HG03159 (cell line): Measurements from ENCODE around the gene NTHL1.
A peak's percentile ranks its signal among the peaks of the same experiment; 100 is the strongest.

Experiments used
- ATAC-seq: cut with Tn5 transposase; IDR thresholded peaks from one replicate; pipeline ENCODE4 v1.9.1; 2021; ENCODE audit warnings: mild to moderate bottlenecking, moderate library complexity; ENCODE audit not compliant: unreplicated experiment

The NTHL1 gene

GRCh38 chr16:2047330-2048115, at the start of gene NTHL1, which contains the start of gene TSC2:
NTHL1 (minus strand) TSS chr16:2047834; CDS start chr16:2047823, 11 bp downstream.
TSC2 (plus strand) TSS chr16:2047985; CDS start chr16:2048616, 631 bp downstream.
- peak; percentile 87 for ATAC-seq

DNA sequence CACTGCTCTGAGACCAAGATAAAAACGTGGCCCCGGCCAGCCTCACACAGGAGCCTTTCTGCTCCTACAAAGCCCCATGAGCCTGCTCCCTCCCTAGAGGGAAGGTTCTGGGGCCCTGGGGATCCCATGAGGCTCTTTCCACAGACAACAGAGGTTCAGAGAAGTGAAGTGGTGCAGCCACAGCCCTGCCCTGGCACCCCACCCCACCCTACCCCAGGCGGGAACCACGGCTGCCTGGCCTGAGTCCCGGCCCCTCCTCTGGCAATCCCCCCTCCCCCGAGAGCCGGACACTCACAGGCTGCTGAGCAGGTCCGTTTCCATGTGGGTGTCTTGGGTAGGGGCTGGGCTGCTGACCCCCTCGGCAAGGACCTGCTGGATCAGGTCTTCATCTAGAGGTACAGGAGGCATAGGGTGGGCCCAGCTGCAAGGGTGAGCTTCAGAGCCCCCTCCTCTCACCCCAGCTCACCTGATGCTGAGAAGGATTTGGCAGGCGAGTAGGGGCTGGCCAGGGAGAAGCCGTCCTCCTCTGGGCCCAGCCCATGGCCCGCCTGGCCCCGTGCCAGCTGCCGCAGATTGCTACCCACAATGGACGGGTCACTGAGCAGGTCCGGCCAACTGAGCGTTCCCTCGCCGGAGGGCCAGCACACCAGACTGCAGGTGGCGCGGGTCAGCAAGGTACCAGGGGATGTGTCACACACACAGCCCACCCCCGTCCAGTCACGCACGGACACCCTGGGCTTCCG, 49.4 kb upstream of the NTHL1 start:
- ATAC-seq: no peak

- no peak for ATAC-seq
These were observed 48.4 kb upstream of the NTHL1 start for GRCh38 chr16:2095918-2096582.

DNA sequence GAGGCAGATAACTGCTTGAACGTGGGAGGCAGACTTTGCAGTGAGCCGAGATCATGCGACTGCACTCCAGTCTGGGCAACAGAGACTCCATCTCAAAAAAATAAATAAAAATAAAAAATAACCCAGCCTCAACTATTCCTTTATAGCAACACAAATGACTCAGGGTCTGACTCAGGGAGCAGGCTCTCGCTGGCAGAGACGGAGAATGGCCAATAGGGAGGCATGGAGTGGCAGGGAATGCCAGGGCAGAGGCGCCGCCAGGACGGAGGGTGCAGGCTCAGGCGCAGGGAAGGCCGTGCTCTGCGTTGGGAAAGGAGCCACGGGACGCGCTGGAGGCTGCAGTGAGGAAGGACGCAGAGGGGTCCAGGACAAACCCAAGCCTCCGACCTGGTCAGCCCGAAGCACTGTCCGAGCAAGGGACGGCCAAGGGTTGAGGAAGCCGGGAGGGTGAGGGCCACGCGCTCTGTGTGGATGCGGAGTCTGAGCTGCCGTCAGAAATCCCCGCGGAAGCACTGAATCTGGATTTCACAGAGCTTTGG, 47.8 kb upstream of the NTHL1 start:
- ATAC-seq: no peak

- no peak for ATAC-seq
These were observed 46.2 kb upstream of the NTHL1 start for GRCh38 chr16:2093793-2094192.

DNA sequence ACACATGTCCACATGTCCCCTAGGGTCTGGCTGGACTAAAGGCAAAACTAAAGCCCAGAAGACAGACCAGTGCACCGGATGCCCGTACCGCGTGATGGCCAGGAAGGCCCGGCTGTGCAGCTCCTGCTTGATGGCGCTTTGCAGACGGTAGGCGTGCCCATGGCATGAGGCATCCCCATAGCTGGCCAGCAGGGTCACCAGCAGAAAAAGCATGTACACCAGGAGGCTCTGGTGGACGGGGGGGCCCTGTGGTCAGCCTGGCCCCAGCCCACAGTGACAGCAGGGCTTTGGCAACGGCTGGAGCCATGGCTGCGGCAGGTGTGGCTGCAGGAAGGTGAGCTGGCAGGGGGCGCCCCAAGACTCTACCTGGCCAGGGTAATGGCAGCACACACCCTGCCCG, 45.2 kb upstream of the NTHL1 start:
- ATAC-seq: no peak

DNA sequence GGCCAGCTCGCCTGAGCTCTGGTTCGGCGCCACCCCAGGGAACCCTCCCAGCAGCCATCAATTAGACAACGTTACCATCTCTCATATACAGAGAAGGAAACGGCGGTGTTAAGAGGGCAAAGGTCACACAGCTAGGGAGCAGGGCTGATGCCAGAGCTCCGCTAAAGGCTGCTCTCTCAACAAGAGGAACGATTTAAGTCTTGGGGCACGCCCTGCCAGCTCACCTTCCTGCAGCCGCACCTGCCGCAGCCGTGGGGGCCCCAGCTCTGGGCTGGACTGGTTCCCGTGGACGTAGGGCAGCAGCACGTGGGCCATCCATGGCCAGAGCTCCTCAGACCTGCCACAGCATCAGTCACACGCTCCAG, 44.6 kb upstream of the NTHL1 start:
- ATAC-seq: no peak

DNA sequence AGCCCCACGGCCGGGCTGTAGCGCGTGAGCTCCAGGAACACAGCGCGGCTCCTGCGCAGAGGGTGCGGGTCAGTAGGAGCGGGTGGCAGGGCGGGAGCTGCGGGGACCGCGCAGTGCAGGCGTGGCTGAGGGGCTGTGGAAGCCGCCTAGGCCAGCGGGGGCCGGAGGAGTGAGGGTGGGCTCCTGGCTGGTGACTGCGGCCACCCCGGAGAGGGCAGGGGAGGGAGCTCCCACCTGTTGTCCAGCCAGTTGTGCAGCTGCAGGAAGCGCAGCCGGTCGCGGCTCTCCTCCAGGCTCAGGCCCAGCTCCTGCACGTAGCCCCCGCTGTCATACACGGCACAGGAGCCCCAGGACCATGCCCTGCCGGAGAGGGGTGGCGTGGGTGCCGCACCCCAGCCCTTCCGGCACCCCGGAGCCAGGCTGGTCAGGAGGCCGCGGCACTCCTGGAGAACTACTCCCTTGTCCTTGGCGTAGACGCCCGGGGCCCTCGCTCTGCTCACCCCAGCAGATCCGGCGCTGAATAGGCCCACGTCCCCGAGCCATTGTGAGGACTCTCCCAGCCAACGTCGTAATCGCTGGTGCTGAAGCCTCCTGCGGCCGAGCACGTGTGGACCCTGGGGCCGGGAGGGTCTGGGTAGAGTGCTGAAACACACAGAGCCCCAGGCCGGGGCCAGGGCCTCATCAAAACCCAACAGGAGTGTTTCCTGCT, 44.1 kb upstream of the NTHL1 start:
- no peak for ATAC-seq

GRCh38 chr16:2090777-2091546, 43.3 kb upstream of the NTHL1 start:
- ATAC-seq: no peak

DNA sequence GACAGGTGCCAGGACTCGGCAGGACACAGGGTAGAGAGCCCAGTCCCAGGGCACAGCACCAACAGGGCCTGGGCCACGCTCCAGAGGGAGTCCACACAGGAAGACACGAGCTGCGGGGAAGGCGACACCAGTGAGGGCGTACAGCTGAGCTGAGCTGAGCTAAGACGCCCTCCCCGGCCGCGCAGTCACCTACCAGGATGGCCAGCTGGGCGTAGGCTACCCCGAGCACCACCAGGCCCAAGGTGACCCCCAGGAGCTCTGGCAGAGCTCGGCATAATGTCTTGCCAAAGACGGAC, 42.8 kb upstream of the NTHL1 start:
- ATAC-seq: no peak

GRCh38 chr16:2089706-2090480, 42.3 kb upstream of the NTHL1 start:
- no peak for ATAC-seq

GRCh38 chr16:2088759-2089358, 41.2 kb upstream of the NTHL1 start:
- no peak for ATAC-seq

- ATAC-seq: no peak
These were observed 40.4 kb upstream of the NTHL1 start for GRCh38 chr16:2087748-2088631.

GRCh38 chr16:2086812-2087747, 39.4 kb upstream of the NTHL1 start:
- no peak for ATAC-seq

DNA sequence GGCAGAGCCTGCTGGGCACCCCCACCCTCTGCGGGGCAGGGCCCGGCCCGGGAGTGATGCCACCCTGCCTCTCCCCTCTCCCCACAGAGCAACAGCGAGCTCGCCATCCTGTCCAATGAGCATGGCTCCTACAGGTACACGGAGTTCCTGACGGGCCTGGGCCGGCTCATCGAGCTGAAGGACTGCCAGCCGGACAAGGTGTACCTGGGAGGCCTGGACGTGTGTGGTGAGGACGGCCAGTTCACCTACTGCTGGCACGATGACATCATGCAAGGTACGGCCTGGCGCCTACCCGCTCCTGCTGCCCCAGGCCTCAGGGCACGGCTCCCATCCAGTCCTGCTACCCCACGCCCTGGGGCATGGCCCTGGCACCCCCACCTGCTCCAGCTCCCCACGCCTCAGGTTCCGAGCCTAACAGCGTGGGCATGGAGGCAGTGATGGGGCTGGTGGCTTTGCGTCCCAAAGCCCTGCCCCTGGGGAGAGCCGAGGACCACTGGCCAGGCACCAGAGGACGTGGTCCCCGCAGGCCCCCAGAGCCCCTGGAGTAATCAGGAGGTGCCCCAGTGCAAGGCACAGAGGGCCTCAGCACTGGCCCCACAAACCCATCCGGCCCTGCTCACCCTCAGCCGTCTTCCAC, 38.6 kb upstream of the NTHL1 start:
- no peak for ATAC-seq

- ATAC-seq: no peak
These were observed 38.0 kb upstream of the NTHL1 start for GRCh38 chr16:2085669-2086068.
